DOHH2 (cell line): ENCODE results near the gene SART1.

Source experiments
- CTCF ChIP-seq: fragments of 200-600 bp; sonication (generic); IDR thresholded peaks from one replicate; pipeline ENCODE4 v1.5.1; 2014; ENCODE audit warnings: antibody characterized with exemption, mild to moderate bottlenecking, low read depth, low read length; ENCODE audit not compliant: poor library complexity, severe bottlenecking
- EZH2phosphoT487 ChIP-seq: fragments of 200-600 bp; sonication (generic); IDR thresholded peaks from 2 replicates; pipeline ENCODE4 v1.6.1; 2017; ENCODE audit warnings: borderline replicate concordance, mild to moderate bottlenecking, antibody characterized with exemption, low read length, moderate library complexity, mixed read lengths

GRCh38 chr11:66007201-66007634, 45.7 kb downstream of the SART1 start:
- TF ChIP-seq CTCF (no peak), EZH2phosphoT487 (no peak)
